K562 (cell line): ENCODE results near the gene MICALL2. TPM values are rescaled to one million over a fixed set of nuclear protein-coding genes. Genes with fewer than 3 reads are reported as not detected.

Experiments used
- CEBPB ChIP-seq: fragments of 450-650 bp; IDR thresholded peaks from 2 replicates; pipeline ENCODE4 v1.6.1; 2016; ENCODE audit warnings: missing genetic modification characterization, missing compliant biosample characterization
- CLOCK ChIP-seq: fragments of 250-450 bp; sonication (Bioruptor Pico); IDR thresholded peaks from 2 replicates; pipeline ENCODE4 v1.4.0; 2020; ENCODE audit warnings: mild to moderate bottlenecking, moderate library complexity, borderline replicate concordance
- CTBP1 ChIP-seq: fragments of 450-650 bp; IDR thresholded peaks from 2 replicates; pipeline ENCODE4 v1.6.1; 2016; ENCODE audit warnings: borderline replicate concordance
- LARP7 ChIP-seq: fragments of 450-650 bp; IDR thresholded peaks from 2 replicates; pipeline ENCODE4 v1.6.1; 2016
- PKNOX1 ChIP-seq: fragments of 450-650 bp; IDR thresholded peaks from 2 replicates; pipeline ENCODE4 v1.6.1; 2016
- SRF ChIP-seq, 2 experiments: fragments of 250-450, 450-650 bp in 1 of 2; sonication (Bioruptor Pico) in 1 of 2; sonication (generic) in 1 of 2; formaldehyde crosslinking; IDR thresholded peaks; 2 replicates each; pipeline versions ENCODE4 v1.5.0 to v1.5.1; 2020 to 2022; ENCODE audit warnings: mild to moderate bottlenecking in 1 of 2, missing genetic modification reagents in 1 of 2
- TAL1 ChIP-seq: fragments of 450-650 bp; IDR thresholded peaks from 2 replicates; pipeline ENCODE4 v1.6.1; 2016; ENCODE audit warnings: mild to moderate bottlenecking
- YY1 ChIP-seq, 3 experiments: IDR thresholded peaks; 2 replicates each; pipeline ENCODE4 v1.6.1; 2011; ENCODE audit warnings: low read length in 2 of 3, mild to moderate bottlenecking in 2 of 3, moderate library complexity in 2 of 3, borderline replicate concordance in 1 of 3, control low read depth in 1 of 3, low read depth in 1 of 3; ENCODE audit not compliant: insufficient read depth in 3 of 3, insufficient replicate concordance in 2 of 3, control insufficient read depth in 1 of 3, insufficient read length in 1 of 3; ENCODE audit errors: extremely low read depth in 1 of 3
- ZNF12 ChIP-seq: sonication (generic); formaldehyde crosslinking; IDR thresholded peaks from 2 replicates; pipeline ENCODE4 v1.4.0; 2020; ENCODE audit warnings: mild to moderate bottlenecking, missing genetic modification reagents
- ZNF133 ChIP-seq: fragments of 250-450 bp; sonication (Bioruptor Pico); IDR thresholded peaks from 2 replicates; pipeline ENCODE4 v1.4.0; 2020; ENCODE audit warnings: mild to moderate bottlenecking
- ZNF583 ChIP-seq: fragments of 250-450 bp; sonication (Bioruptor Pico); IDR thresholded peaks from 2 replicates; pipeline ENCODE4 v1.4.0; 2020
- ZNF655 ChIP-seq: fragments of 250-450 bp; sonication (Bioruptor Pico); IDR thresholded peaks from 2 replicates; pipeline ENCODE4 v1.5.0; 2021
- ZZZ3 ChIP-seq: fragments of 450-650 bp; IDR thresholded peaks from 2 replicates; pipeline ENCODE4 v1.6.1; 2016; ENCODE audit warnings: antibody characterized with exemption, mild to moderate bottlenecking, moderate library complexity
- polyA plus RNA-seq, 8 experiments: library from polyadenylated mRNA; depleted of rRNA in 4 of 8; stranded (reverse) in 5 of 8; unstranded in 3 of 8; fragments of >200 nt; fragmentation: Nextera tagmentation in 2 of 8; fragmentation: Illumina TruSeq in 1 of 8; extraction: Ambion mirVana in 2 of 8; extraction: Trizol in 1 of 8; gene quantifications; 2 replicates each; pipeline versions ENCODE4 v1.2.1 to v1.2.3, GENCODE V29; 2011 to 2014; ENCODE audit warnings: inconsistent platforms in 1 of 8, missing spikeins in 1 of 8
- total RNA-seq, 7 experiments: library from RNA; depleted of rRNA in 6 of 7; stranded (reverse); fragments of >200 nt in 6 of 7; fragmentation: Illumina TruSeq in 2 of 7; extraction: Trizol in 2 of 7; gene quantifications; 2 replicates each; pipeline versions ENCODE4 v1.2.1 to v1.2.3, GENCODE V29; 2011 to 2021; ENCODE audit warnings: low replicate concordance in 1 of 7

MICALL2 gene
- total and polyA plus RNA-seq, 9 of the 15 experiments (the other 6 are each of a cell fraction or from before 2014, with no cell fraction given) = 1.8 to 103 (median 17.0) TPM

- TF ChIP-seq CLOCK (CRISPR knock-in tag) (no peak), SRF (CRISPR knock-in tag; IDR thresholded peaks at IDR 0.05) (no peak), ZNF655 (CRISPR knock-in tag) (no peak), YY1 (IDR thresholded peaks at IDR 0.05; ENCODE audit: borderline replicate concordance in 1 of 3, control insufficient read depth in 1 of 3, extremely low read depth in 1 of 3, insufficient read depth in 3 of 3, insufficient read length in 1 of 3, insufficient replicate concordance in 2 of 3, low read depth in 1 of 3, low read length in 2 of 3) (no peak), ZNF12 (CRISPR knock-in tag) (no peak), ZNF583 (CRISPR knock-in tag) (no peak), LARP7 (no peak), TAL1 (no peak), ZZZ3 (no peak), PKNOX1 (no peak), ZNF133 (CRISPR knock-in tag) (no peak), CTBP1 (0 out of 2 replicates have a peak, but pooled peaks have one; percentile 26), CEBPB (peak; percentile 25; the same call in 1 of the 2 replicates)
Observed at GRCh38 chr7:1397491-1398327, 61.6 kb downstream of the MICALL2 start (continued).
